SW480 (cell line): ENCODE measurements around the gene OR10G8.

Experiments used
- DNase-seq: peaks from one replicate; pipeline ENCODE4 v3.0.0-alpha.2; 2016; ENCODE audit warnings: low spot score

OR10G8 gene

GRCh38 chr11:124078591-124078990 lies 52.0 kb downstream of the OR10G8 start:
- DNase-seq: no peak

GRCh38 chr11:124079631-124080326 lies 53.2 kb downstream of the OR10G8 start:
- no peak for DNase-seq
